Lung (tissue), 12 donors: ENCODE measurements around the gene SOAT2. TPM values are rescaled to one million over a fixed set of nuclear protein-coding genes. Genes with fewer than 3 reads are reported as not detected.

Experiments used
- ATAC-seq: fragments of 200-7000 bp; cut with Tn5 transposase; one replicate; pipeline ENCODE4 v1.9.1; 2020; ENCODE audit warnings: moderate number of reproducible peaks; ENCODE audit not compliant: insufficient read depth, low FRiP score
- DNase-seq, 3 donors: peaks; one replicate each; pipeline ENCODE4 v3.0.0-alpha.2; 2013 to 2017
- H3K27ac ChIP-seq, 2 donors: one replicate each; pipeline ENCODE4 v1.5.1; 2013; ENCODE audit warnings: mild to moderate bottlenecking in 2 of 2, moderate library complexity in 2 of 2, control low read depth in 1 of 2, inconsistent platforms in 1 of 2, low read depth in 1 of 2, low read length in 1 of 2
- H3K27me3 ChIP-seq, 3 donors: one replicate each; pipeline ENCODE4 v1.5.1; 2013; ENCODE audit warnings: low read length in 2 of 3; ENCODE audit not compliant: control insufficient read depth in 3 of 3, insufficient read depth in 3 of 3
- H3K36me3 ChIP-seq, 4 donors: one replicate each; pipeline ENCODE4 v1.5.1; 2013; ENCODE audit warnings: low read length in 4 of 4, mild to moderate bottlenecking in 1 of 4, moderate library complexity in 1 of 4; ENCODE audit not compliant: control insufficient read depth in 4 of 4, insufficient read depth in 4 of 4
- H3K4me1 ChIP-seq, 5 donors: one replicate each; pipeline ENCODE4 v1.5.1; 2013; ENCODE audit warnings: low read length in 5 of 5, mild to moderate bottlenecking in 2 of 5, moderate library complexity in 1 of 5; ENCODE audit not compliant: control insufficient read depth in 5 of 5, insufficient read depth in 5 of 5
- H3K4me3 ChIP-seq: one replicate; pipeline ENCODE4 v1.5.1; 2013; ENCODE audit warnings: mild to moderate bottlenecking, control low read depth, moderate library complexity
- H3K9ac ChIP-seq, 2 donors: one replicate each; pipeline ENCODE4 v1.5.1; 2013; ENCODE audit warnings: low read length in 2 of 2, control low read depth in 1 of 2; ENCODE audit not compliant: insufficient read depth in 1 of 2
- H3K9me3 ChIP-seq, 4 donors: one replicate each; pipeline ENCODE4 v1.5.1; 2013; ENCODE audit warnings: low read length in 3 of 4, mild to moderate bottlenecking in 1 of 4, moderate library complexity in 1 of 4; ENCODE audit not compliant: control insufficient read depth in 4 of 4, insufficient read depth in 3 of 4
- CTCF ChIP-seq: IDR thresholded peaks from 2 replicates; pipeline ENCODE4 v1.5.1; 2012; ENCODE audit warnings: mild to moderate bottlenecking; ENCODE audit errors: control extremely low read depth, extremely low read depth
- WGBS, 2 donors: extraction: QIAGEN DNeasy Blood & Tissue Kit; methylation state at CpG; one replicate each; pipeline ENCODE4 v1.1.7; 2013; 5-methylcytosine and 5-hydroxymethylcytosine counted together
- polyA plus RNA-seq, 2 donors: library from polyadenylated mRNA; stranded (reverse); fragments of 200-250 nt; gene quantifications; one replicate each; pipeline ENCODE4 v1.2.1, GENCODE V29; 2013
- total RNA-seq, 2 donors: library from RNA; depleted of rRNA in 1 of 2; stranded (reverse); fragments of >200 nt in 1 of 2; gene quantifications; one replicate each; pipeline ENCODE4 v1.2.1, GENCODE V29; 2014 to 2021
- donor health status: control.
- donor health status: control.
- donor health status: Bipolar disorder and iron deficiency.
- donor health status: healthy.
- donor health status: DM: yes; HTN: yes; CAD: no.

SOAT2 gene
- total and polyA plus RNA-seq, 4 donors = 0.06 to 0.21 (median 0.10) TPM; not detected in 1

GRCh38 chr12:53100466-53101151 lies 2.7 kb upstream of the SOAT2 start:
- ATAC-seq (no peak), DNase-seq (no peak)
- TF ChIP-seq CTCF = no peak
- 89 to 90% methylated on average over 13 of the region's 13 CpGs for WGBS, 2 donors
- no peak overlapping the region for H3K9ac ChIP-seq
- no peak overlapping the region for H3K4me3 ChIP-seq
- H3K36me3 ChIP-seq = no peaks in the 10 kb centered on the region
- no peaks in the 10 kb centered on the region for H3K9me3 ChIP-seq
- no peaks in the 10 kb centered on the region for H3K27me3 ChIP-seq
- H3K27ac ChIP-seq = no peak overlapping the region
- H3K4me1 ChIP-seq = peaks cover 6 to 31% (median 18%) of the 10 kb centered on the region in 5 donors

DNA sequence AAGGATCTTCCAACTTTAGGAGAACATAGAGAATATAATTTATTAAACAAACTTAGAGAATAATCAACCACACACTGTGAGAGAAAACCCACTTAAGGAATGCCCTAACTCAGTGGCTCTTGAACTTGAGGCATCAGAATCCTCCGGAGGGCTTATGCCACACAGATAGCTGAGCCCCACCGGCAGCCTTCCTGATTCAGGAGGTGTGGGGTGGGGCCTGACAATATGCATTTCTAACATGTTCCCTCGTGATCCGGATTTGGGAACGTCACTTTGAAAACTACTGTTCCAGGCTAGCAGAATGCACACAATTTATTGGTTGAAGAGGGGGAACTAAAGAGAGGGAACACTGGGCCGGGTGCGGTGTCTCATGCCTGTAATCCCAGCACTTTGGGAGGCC lies 2.0 kb upstream of the SOAT2 start:
- peaks cover 6 to 27% (median 13%) of the 10 kb centered on the region in 5 donors for H3K4me1 ChIP-seq
- no peak for TF ChIP-seq CTCF
- ATAC-seq (no peak), DNase-seq (no peak)
- no peak overlapping the region for H3K27ac ChIP-seq
- no peak overlapping the region for H3K4me3 ChIP-seq
- no peaks in the 10 kb centered on the region for H3K36me3 ChIP-seq
- no peaks in the 10 kb centered on the region for H3K9me3 ChIP-seq
- H3K27me3 ChIP-seq = no peaks in the 10 kb centered on the region
- no peak overlapping the region for H3K9ac ChIP-seq
- 90 to 91% methylated on average over 7 of the region's 7 CpGs for WGBS, 2 donors

DNA sequence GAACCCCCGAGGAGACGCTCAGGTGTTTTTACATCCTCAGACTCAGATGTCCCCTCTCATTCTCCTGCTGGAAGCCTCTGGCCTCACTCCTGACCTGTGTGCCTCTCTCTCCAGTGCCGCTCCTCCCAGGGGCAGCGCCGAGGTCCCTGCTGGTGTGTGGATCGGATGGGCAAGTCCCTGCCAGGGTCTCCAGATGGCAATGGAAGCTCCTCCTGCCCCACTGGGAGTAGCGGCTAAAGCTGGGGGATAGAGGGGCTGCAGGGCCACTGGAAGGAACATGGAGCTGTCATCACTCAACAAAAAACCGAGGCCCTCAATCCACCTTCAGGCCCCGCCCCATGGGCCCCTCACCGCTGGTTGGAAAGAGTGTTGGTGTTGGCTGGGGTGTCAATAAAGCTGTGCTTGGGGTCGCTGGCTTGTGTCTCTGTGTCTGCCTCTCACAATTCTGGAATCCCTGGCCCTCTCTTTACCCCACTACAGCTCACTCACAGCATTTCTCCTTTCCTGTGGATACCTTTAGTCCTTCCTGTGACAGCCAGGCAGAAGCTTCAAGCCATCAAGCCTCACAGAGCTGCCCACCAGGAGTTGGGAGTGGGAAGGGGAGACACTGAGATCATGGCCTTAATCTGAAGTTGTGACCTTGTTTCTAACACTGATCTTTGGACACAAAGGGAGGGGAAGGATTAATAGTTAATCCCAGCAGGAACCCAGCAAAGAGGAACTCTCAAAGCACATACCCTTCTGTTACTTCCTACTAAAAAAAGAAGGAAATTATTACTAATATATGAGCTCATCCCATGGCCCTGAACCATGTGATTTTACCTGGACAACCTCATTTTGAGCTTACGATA lies 1.1 kb upstream of the SOAT2 start:
- H3K27me3 ChIP-seq = no peaks in the 10 kb centered on the region
- no peak overlapping the region for H3K4me3 ChIP-seq
- DNase-seq (no peak), ATAC-seq (no peak)
- H3K36me3 ChIP-seq = no peaks in the 10 kb centered on the region
- 85 to 88% methylated on average over 12 of the region's 12 CpGs for WGBS, 2 donors
- no peak for TF ChIP-seq CTCF
- H3K27ac ChIP-seq = no peak overlapping the region
- no peak overlapping the region for H3K9ac ChIP-seq
- peaks cover 6 to 21% (median 9%) of the 10 kb centered on the region in 5 donors for H3K4me1 ChIP-seq
- H3K9me3 ChIP-seq = no peaks in the 10 kb centered on the region
